Right ventricle myocardium superior (tissue), 1 donor: ENCODE data around the gene LYPD1. TPM values are rescaled to one million over a fixed set of nuclear protein-coding genes. Genes with fewer than 3 reads are reported as not detected.

Experiments
- ATAC-seq: fragments of 200-7000 bp; cut with Tn5 transposase; one replicate; pipeline ENCODE4 v1.9.1; 2020; ENCODE audit warnings: mild to moderate bottlenecking; ENCODE audit not compliant: poor library complexity
- DNase-seq: peaks from one replicate; pipeline ENCODE4 v3.0.0-alpha.2; 2020
- intact Hi-C: fragments of 100-400 bp; cut with DNase I; formaldehyde crosslinking; loops from one replicate; pipeline ENCODE4 v1.11.2; 2022
- total RNA-seq: library from RNA; stranded (reverse); fragmentation: NEBNext Ultra II Directional; extraction: Animal tissue kit (Norgen Biotek cat#: 25700); gene quantifications from one replicate; pipeline ENCODE4 v1.2.1, GENCODE V29; 2021
- donor health status: DM: no; HTN: yes; CAD: no; lungs with severe emphysema.

Gene LYPD1
- total RNA-seq, 1 donor from 2014 or later = not detected

GRCh38 chr2:132641819-132642218 is 28.2 kb downstream of the LYPD1 start:
- intact Hi-C loops = no loop called here
- DNase-seq (no peak), ATAC-seq (no peak)

- no peak for DNase-seq
- ATAC-seq = no peak
- intact Hi-C loops = no loop called here
Measured at GRCh38 chr2:132640116-132640515, 29.9 kb downstream of the LYPD1 start.

GRCh38 chr2:132638313-132639040 is 31.5 kb downstream of the LYPD1 start:
- intact Hi-C loops = no loop called here
- DNase-seq = no peak
- no peak for ATAC-seq

GRCh38 chr2:132636346-132636745 is 33.7 kb downstream of the LYPD1 start:
- DNase-seq (no peak), ATAC-seq (peak; percentile 25)
- intact Hi-C loops = no loop called here

GRCh38 chr2:132633635-132634034 is 36.4 kb downstream of the LYPD1 start:
- no peak for ATAC-seq
- intact Hi-C loops = no loop called here
- DNase-seq = no peak

- intact Hi-C loops = no loop called here
- no peak for DNase-seq
- ATAC-seq = no peak
Measured at GRCh38 chr2:132632000-132632649, 37.9 kb downstream of the LYPD1 start.

GRCh38 chr2:132627536-132627935 is 42.5 kb downstream of the LYPD1 start:
- ATAC-seq = no peak
- no peak for DNase-seq
- intact Hi-C loops = no loop called here

GRCh38 chr2:132623096-132623839 is 46.7 kb downstream of the LYPD1 start:
- ATAC-seq (no peak), DNase-seq (no peak)
- intact Hi-C loops = no loop called here

- no peak for DNase-seq
- ATAC-seq = peak; percentile 83
- intact Hi-C loops = no loop called here
Measured at GRCh38 chr2:132621131-132621875, 48.7 kb downstream of the LYPD1 start.

GRCh38 chr2:132620115-132620514 is 49.9 kb downstream of the LYPD1 start:
- intact Hi-C loops = no loop called here
- DNase-seq (no peak), ATAC-seq (no peak)

GRCh38 chr2:132618734-132619133 is 51.3 kb downstream of the LYPD1 start:
- no peak for ATAC-seq
- intact Hi-C loops = no loop called here
- no peak for DNase-seq

GRCh38 chr2:132617989-132618388 is 52.0 kb downstream of the LYPD1 start:
- intact Hi-C loops = no loop called here
- ATAC-seq = no peak
- DNase-seq = no peak

- intact Hi-C loops = no loop called here
- DNase-seq (no peak), ATAC-seq (no peak)
Measured at GRCh38 chr2:132615329-132616085, 54.5 kb downstream of the LYPD1 start.

GRCh38 chr2:132611719-132612118 is 58.3 kb downstream of the LYPD1 start:
- ATAC-seq (no peak), DNase-seq (no peak)
- intact Hi-C loops = no loop called here

- intact Hi-C loops = no loop called here
- no peak for DNase-seq
- ATAC-seq = no peak
Measured at GRCh38 chr2:132609101-132609890, 60.7 kb downstream of the LYPD1 start.

- intact Hi-C loops = no loop called here
- DNase-seq (no peak), ATAC-seq (peak; percentile 27)
Measured at GRCh38 chr2:132608311-132608710, 61.7 kb downstream of the LYPD1 start.

- intact Hi-C loops = no loop called here
- ATAC-seq = no peak
- no peak for DNase-seq
Measured at GRCh38 chr2:132607426-132608090, 62.4 kb downstream of the LYPD1 start.
